Testis (tissue), 3 donors: ENCODE measurements around the gene FBXO27. TPM values are rescaled to one million over a fixed set of nuclear protein-coding genes. Genes with fewer than 3 reads are reported as not detected.

Experiments
- DNase-seq: peaks from one replicate; pipeline ENCODE4 v3.0.0-alpha.2; 2019
- H3K27ac ChIP-seq, 2 donors: fragments of 200-600 bp; sonication (generic); one replicate each; pipeline ENCODE4 v1.5.1; 2019
- H3K27me3 ChIP-seq: fragments of 200-600 bp; sonication (generic); one replicate; pipeline ENCODE4 v1.5.1; 2019
- H3K36me3 ChIP-seq: fragments of 200-600 bp; sonication (generic); one replicate; pipeline ENCODE4 v1.5.1; 2017; ENCODE audit warnings: low read depth; ENCODE audit errors: missing control alignments
- H3K4me1 ChIP-seq: fragments of 200-600 bp; sonication (generic); one replicate; pipeline ENCODE4 v1.5.1; 2019
- H3K4me3 ChIP-seq, 2 donors: fragments of 200-600 bp; sonication (generic); one replicate each; pipeline ENCODE4 v1.5.1; 2017 to 2019
- H3K9me3 ChIP-seq: fragments of 200-600 bp; sonication (generic); one replicate; pipeline ENCODE4 v1.5.1; 2017
- POLR2A ChIP-seq: fragments of 450-650 bp; IDR thresholded peaks from one replicate; pipeline ENCODE4 v1.6.1; 2017; ENCODE audit warnings: antibody characterized with exemption, mild to moderate bottlenecking, moderate library complexity
- WGBS, 2 donors: methylation state at CpG; one replicate each; pipeline ENCODE4 v1.1.5; 2018; 5-methylcytosine and 5-hydroxymethylcytosine counted together
- intact Hi-C: fragments of 100-400 bp; cut with DNase I; formaldehyde crosslinking; loops from one replicate; pipeline ENCODE4 v1.15.1; 2023; ENCODE audit warnings: low total_unique reads
- polyA plus RNA-seq: library from polyadenylated mRNA; stranded (reverse); fragments of 350-450 nt; fragmentation: Illumina TruSeq; extraction: RNeasy Lipid Tissue Mini Kit (QIAGEN cat#74804); gene quantifications from one replicate; pipeline ENCODE4 v1.2.3, GENCODE V29; 2014; ENCODE audit warnings: low read depth, low replicate concordance; ENCODE audit not compliant: insufficient read depth
- total RNA-seq, 2 donors: library from RNA; depleted of rRNA; stranded (reverse); fragments of >200 nt; gene quantifications; one replicate each; pipeline ENCODE4 v1.2.3, GENCODE V29; 2016
- TF ChIP-seq, protein P1 (sequence below), 3 experiments: fragments of 450-650 bp in 2 of 3; fragments of 200-600 bp in 1 of 3; sonication (generic) in 1 of 3; IDR thresholded peaks; one replicate each; pipeline ENCODE4 v1.5.1; 2016 to 2019; ENCODE audit warnings: antibody characterized with exemption in 3 of 3, mild to moderate bottlenecking in 2 of 3, moderate library complexity in 1 of 3

FBXO27 gene
- total and polyA plus RNA-seq, 3 donors from 2014 or later: 11.3 to 16.5 (median 15.5) TPM

GRCh38 chr19:39046037-39046821 is 13.9 kb upstream of the FBXO27 start:
- TF ChIP-seq, protein P1, sequence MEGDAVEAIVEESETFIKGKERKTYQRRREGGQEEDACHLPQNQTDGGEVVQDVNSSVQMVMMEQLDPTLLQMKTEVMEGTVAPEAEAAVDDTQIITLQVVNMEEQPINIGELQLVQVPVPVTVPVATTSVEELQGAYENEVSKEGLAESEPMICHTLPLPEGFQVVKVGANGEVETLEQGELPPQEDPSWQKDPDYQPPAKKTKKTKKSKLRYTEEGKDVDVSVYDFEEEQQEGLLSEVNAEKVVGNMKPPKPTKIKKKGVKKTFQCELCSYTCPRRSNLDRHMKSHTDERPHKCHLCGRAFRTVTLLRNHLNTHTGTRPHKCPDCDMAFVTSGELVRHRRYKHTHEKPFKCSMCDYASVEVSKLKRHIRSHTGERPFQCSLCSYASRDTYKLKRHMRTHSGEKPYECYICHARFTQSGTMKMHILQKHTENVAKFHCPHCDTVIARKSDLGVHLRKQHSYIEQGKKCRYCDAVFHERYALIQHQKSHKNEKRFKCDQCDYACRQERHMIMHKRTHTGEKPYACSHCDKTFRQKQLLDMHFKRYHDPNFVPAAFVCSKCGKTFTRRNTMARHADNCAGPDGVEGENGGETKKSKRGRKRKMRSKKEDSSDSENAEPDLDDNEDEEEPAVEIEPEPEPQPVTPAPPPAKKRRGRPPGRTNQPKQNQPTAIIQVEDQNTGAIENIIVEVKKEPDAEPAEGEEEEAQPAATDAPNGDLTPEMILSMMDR (IDR thresholded peaks at IDR 0.05): no peak
- TF ChIP-seq POLR2A: no peak
- no peaks in the 10 kb centered on the region for H3K9me3 ChIP-seq
- no peaks in the 10 kb centered on the region for H3K27me3 ChIP-seq
- 65 to 68% methylated on average over 7 of the region's 7 CpGs for WGBS, 2 donors
- no peak overlapping the region for H3K27ac ChIP-seq
- intact Hi-C loops: no loop called here
- H3K4me1 ChIP-seq: no peaks in the 10 kb centered on the region
- no peaks in the 10 kb centered on the region for H3K36me3 ChIP-seq
- no peak overlapping the region for H3K4me3 ChIP-seq
- DNase-seq: peak; percentile 65

DNA sequence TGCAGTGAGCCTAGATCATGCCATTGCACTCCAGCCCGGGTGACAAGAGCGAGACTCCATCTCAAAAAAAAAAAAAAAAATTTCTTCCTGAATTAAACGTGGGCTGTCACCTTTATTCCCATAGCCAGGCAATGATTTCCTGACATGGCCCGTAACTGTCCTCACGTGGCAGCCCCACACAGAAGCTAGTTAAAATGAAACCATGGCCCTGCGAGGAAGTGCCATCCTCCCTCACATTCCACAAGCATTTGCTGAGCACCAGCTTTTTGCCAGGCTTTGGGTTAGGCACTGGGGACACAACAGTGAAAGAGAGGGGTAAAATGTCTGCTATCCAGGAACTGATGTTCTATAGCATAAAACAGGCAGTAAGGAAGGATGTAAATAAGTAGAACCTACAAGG is 13.2 kb upstream of the FBXO27 start:
- Histone ChIP-seq H3K36me3 (no peaks in the 10 kb centered on the region), H3K27ac (no peak overlapping the region), H3K9me3 (no peaks in the 10 kb centered on the region), H3K4me1 (no peaks in the 10 kb centered on the region), H3K4me3 (no peak overlapping the region), H3K27me3 (no peaks in the 10 kb centered on the region)
- 76 to 81% methylated on average over 6 of the region's 6 CpGs for WGBS, 2 donors
- no peak for DNase-seq
- intact Hi-C loops: no loop called here
- TF ChIP-seq, protein P1 (IDR thresholded peaks at IDR 0.05): no peak
- no peak for TF ChIP-seq POLR2A

- Histone ChIP-seq H3K36me3 (no peaks in the 10 kb centered on the region), H3K4me3 (no peak overlapping the region), H3K27me3 (no peaks in the 10 kb centered on the region), H3K9me3 (no peaks in the 10 kb centered on the region), H3K4me1 (no peaks in the 10 kb centered on the region), H3K27ac (no peak overlapping the region)
- WGBS, 2 donors: 10 to 16% methylated on average over 8 to 9 of the region's 9 CpGs
- no peak for TF ChIP-seq POLR2A
- TF ChIP-seq, protein P1 (IDR thresholded peaks at IDR 0.05): no peak
- intact Hi-C loops: no loop called here
- peak; percentile 39 for DNase-seq
These were observed 5.7 kb upstream of the FBXO27 start for GRCh38 chr19:39038098-39038497.

- DNase-seq: no peak
- intact Hi-C loops: no loop called here
These were observed 4.8 kb upstream of the FBXO27 start for GRCh38 chr19:39037194-39037593.

More at GRCh38 chr19:39037194-39037593, 4.8 kb upstream of the FBXO27 start:
- H3K27me3 ChIP-seq: no peaks in the 10 kb centered on the region
- TF ChIP-seq, protein P1 (IDR thresholded peaks at IDR 0.05): no peak
- TF ChIP-seq POLR2A: no peak
- H3K4me3 ChIP-seq: no peak overlapping the region
- H3K36me3 ChIP-seq: no peaks in the 10 kb centered on the region
- H3K27ac ChIP-seq: no peak overlapping the region
- H3K4me1 ChIP-seq: peaks cover 7% of the 10 kb centered on the region
- WGBS, 2 donors: 58 to 62% methylated on average over 2 of the region's 2 CpGs
- no peaks in the 10 kb centered on the region for H3K9me3 ChIP-seq
